HG03280 (cell line): ENCODE results near the gene NOC4L.

Experiments
- ATAC-seq: cut with Tn5 transposase; IDR thresholded peaks from one replicate; pipeline ENCODE4 v1.9.1; 2021; ENCODE audit warnings: mild to moderate bottlenecking, moderate library complexity; ENCODE audit not compliant: unreplicated experiment

NOC4L gene

DNA sequence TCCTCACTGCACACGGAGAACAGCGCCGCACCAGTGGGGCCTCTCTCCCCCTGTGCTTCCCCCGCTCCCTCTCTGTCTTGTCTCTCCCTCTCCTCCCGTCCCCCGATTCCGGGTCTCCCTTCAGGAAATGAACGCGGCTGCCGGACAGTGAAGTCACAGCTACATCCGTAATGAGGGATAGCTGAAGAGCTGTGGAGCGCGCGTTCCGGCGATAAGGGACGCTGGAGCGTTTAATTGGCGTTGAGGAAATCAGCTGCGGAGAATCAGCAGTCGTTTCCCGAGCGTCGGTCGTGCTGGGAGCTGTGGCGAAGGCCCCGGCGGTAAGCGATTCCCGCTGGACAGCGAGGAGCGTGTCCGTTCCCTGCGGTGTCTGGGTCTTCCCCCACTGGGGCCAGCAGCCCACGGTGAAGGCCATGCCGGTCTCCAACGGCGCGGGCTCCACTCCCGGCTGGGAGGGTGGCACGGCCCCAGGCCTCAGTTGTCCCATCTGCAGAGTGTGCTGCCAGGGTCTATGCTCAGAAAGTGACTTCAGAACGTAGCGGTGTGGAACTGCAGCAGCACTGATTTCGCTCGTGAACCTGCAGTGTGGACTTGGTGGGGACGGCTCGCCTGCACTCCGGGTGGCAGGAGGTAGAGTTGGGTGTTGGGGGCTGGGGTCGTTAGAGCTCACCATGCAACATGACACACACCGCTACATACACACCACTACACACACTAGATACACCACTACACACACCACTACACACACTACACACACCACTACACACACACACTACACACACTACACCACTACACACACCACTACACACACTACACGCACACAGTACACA lies 10.9 kb downstream of the NOC4L start:
- no peak for ATAC-seq

DNA sequence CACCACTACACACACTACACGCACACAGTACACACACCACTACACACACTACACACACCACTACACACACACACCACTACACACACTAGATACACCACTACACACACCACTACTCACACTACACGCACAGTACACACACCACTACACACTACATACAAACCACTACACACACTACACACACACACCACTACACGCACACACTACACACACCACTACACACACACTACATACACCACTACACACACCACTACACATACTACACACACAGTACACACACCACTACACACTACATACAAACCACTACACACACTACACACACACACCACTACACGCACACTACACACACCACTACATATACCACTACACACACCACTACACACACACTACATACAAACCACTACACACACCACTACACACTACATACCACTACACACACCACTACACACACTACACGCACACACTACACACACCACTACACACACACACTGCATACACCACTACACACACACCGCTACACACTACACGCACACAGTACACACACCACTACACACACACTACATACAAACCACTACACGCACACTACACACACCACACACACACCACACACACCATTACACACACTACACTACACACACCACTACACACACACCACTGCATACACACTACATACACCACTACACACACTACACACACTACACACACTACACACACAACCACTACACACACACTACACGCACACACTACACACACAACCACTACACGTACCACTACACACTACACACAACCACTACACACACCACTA lies 11.7 kb downstream of the NOC4L start:
- no peak for ATAC-seq

DNA sequence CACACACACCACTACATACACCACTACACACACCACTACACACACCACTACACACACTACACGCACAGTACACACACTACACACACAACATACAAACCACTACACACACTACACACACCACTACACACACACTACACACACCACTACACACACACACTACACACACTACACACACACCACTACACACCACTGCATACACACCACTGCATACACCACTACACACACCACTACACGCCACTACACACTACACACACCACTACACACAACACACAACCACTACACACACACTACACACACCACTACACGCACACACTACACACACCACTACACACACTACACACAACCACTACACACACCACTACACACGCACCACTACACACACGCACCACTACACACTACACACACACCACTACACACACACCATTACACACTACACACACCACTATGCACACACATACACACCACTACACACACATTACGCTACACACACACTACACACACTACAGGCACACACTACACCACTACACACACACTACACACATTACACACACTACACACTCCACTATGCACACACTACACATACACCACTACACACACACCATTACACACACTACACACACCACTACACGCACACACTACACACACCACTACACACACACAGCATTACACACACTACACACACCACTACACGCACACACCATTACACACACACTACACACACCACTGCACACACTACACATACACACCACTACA lies 12.5 kb downstream of the NOC4L start:
- no peak for ATAC-seq

DNA sequence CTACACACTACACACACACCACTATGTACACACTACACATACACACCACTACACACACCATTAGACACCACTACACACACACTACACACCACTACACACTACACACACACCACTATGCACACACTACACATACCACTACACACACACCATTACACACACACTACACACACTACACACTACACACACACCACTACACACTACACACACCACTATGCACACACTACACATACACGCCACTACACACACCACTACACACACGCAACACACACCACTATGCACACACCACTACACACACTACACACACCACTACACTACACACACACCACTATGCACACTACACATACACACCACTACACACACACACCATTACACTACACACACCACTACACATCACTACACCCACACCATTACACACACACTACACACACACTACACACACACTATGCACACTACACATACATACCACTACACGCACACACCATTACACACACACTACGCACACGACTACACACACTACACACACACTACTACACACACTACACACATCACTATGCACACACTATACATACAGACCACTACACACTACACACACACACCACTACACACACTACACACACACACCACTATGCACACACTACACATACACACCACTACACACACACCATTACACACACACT lies 13.6 kb downstream of the NOC4L start:
- ATAC-seq: no peak

DNA sequence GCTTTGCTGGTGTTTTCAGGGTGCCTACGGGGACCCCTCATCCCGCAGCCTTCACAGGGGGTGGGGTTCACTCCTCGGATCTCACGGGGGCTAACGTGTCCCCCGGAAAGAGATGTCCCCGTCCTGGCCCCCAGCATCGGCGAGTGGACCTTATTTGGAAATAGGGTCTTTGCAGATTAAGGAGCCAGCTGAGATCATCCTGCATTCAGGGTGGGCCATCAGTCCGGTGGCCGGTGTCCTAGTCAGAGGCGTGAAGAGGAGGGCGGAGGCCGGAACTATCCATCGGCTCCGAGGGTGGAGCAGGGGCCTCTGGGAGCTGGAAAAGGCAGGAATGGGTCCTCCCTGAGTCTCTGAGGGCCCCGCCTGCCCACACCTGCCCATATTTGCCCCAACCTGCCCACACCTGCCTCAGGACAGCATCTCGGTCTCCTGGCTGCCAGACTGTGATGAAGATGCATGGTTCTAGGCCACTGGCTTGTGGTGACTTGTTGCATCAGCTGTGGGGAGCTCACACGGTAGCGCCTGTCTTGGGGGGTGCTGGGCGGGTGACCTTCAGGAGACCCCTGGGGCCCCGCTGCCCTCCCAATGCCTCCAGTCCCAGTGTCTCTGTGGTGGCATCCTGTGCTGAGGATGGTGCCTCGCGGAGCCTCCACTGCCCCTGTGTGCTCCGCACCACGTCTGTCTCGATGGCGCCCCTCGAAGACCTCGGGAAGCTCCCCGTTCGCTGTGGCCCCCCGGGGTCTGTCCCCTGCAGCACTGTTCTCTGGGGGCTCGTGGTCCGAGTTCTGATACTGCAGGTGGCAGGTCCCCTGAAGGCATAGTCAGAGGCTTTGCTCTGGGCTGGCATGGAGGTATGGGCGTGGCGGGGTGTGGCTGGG lies 14.7 kb downstream of the NOC4L start:
- no peak for ATAC-seq

DNA sequence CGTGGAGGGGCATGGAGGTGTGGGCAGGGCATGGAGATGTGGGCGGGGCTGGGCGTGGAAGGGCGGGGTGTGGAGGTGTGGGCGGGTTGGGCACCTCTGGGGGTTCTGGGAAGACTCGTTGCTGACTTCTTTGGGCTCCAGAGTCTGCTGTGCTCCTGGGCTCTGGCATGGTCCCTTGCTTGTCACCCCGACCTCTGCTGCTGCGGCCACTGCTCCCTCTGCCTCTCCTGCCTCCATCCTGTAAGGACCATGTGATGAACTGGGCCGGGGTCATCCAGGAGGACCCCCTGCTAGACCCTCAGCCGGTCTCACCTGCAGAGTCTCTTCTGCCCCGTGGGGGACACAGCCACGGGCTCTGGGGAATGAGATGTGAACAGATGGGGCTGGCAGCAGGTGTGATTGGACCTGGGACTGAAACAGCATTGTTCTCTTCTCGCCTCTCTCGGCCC lies 15.3 kb downstream of the NOC4L start:
- ATAC-seq: no peak

DNA sequence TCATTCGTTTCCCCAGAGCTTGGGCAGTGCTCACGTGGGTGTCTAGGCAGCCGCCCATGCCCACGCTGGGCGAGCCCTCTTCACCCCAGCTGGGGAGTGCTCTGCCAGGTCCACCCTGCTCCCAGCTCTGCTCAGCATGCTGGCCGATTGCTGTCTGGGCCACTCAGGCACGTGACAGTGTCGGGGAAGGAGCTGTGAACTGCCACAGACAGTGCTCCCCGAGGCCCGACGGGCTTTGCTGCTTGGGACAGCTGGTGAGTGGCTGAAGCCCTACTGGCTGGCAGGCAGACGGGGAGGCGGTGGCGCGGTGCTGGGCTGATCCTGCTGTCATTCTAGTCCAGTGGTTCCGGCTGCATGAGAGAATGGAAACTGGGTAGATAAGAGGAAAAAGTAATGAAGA lies 15.8 kb downstream of the NOC4L start:
- no peak for ATAC-seq

DNA sequence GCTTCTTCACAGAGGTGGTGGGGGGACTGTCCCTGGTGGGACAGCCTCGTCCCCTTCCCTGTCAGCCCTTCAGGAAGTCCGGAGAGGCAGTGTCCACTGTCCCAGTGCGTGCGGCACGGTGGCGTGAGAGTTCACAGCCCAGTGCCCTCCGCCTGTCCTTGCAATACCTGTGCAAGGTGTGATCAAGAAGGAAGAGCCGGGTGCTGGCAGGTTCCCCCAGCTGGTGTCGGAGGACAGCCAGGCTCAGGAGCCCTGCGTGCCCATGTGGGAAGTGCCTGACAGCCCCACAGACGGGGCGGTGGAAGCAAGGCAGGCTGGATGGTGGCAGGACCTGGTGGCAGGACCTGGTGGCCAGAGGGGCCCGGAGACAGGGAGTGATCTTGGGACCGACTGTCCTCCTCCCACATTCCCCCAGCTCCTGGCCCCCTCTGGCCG lies 16.4 kb downstream of the NOC4L start:
- no peak for ATAC-seq

DNA sequence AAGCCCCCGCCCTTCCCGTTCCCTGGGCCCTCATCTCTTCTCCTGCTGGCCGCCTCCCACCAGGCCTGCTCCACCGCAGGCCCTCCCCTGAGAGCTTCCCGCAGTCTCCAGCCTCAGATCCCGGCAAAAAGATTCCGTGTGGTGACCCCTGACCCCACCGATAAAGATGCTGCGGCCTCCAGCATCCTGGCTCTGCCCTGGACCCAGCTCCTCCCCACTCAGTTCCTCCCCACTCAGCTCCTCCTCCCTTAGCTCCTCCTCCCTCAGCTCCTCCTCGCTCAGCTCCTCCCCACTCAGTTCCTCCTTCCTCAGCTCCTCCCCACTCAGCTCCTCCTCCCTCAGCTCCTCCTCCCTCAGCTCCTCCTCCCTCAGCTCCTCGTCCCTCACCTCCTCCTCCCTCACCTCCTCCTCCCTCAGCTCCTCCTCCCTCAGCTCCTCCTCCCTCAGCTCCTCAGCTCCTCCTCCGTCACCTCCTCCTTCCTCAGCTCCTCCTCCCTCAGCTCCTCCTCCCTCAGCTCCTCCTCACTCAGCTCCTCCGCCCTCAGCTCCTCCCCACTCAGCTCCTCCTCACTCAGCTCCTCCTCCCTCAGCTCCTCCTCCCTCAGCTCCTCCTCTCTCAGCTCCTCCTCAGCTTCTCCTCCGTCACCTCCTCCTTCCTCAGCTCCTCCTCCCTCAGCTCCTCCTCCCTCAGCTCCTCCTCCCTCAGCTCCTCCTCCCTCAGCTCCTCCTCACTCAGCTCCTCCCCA lies 17.0 kb downstream of the NOC4L start:
- ATAC-seq: no peak

DNA sequence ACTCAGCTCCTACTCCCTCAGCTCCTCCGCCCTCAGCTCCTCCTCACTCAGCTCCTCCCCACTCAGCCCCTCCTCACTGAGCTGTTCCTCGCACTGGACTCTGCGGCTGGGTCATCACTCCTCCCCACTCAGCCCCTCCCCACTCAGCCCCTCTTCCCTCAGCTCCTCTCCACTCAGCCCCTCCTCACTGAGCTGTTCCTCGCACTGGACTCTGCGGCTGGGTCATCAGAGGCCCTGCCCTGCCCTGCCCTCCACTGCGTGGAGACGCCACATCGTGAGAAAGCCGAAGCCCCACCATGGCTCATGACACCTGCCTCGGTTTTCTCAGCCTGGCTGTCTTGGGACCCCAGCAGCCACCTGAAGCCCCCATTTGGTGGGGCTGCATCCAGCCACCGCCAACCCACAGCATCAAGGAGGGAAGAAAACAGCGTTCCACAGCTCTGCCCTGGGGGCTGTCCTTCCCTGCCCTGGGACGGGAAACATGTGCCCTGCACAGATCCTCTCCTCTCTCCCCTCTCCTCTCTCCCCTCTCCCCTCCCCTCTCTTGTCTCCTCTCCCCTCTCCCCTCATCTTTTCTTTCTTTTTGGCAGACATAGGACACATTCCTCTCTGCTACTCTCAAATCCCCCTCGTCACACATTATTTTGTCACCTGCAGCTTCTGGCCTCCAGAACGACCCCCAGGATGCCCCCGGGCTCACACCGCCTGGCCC lies 17.7 kb downstream of the NOC4L start:
- ATAC-seq: no peak

DNA sequence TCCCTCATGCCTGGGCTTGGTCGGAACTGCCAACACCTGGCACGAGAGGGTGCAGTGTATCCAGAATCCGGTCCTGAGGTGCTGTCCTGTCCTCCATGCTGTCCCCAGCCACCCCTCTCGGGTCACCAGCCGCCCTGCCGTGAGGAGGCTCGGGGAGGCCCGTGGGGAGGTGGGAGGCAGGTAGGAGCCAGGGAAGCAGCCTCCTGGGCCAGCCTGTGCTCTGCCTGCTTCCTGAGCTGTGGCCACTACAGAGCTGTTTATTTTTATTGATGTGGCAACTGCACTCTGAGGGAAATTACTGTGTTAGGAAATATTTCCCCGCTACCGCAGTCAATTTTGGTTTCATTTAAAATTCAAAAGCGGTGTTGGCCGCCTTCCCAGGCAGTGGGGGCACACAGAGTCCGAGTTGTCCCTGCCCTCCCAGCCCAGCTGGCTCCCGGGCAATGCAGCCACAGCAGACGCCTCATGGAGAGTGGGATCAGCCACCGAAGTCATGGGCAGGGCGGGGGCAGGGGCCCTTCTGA lies 18.3 kb downstream of the NOC4L start:
- ATAC-seq: no peak

DNA sequence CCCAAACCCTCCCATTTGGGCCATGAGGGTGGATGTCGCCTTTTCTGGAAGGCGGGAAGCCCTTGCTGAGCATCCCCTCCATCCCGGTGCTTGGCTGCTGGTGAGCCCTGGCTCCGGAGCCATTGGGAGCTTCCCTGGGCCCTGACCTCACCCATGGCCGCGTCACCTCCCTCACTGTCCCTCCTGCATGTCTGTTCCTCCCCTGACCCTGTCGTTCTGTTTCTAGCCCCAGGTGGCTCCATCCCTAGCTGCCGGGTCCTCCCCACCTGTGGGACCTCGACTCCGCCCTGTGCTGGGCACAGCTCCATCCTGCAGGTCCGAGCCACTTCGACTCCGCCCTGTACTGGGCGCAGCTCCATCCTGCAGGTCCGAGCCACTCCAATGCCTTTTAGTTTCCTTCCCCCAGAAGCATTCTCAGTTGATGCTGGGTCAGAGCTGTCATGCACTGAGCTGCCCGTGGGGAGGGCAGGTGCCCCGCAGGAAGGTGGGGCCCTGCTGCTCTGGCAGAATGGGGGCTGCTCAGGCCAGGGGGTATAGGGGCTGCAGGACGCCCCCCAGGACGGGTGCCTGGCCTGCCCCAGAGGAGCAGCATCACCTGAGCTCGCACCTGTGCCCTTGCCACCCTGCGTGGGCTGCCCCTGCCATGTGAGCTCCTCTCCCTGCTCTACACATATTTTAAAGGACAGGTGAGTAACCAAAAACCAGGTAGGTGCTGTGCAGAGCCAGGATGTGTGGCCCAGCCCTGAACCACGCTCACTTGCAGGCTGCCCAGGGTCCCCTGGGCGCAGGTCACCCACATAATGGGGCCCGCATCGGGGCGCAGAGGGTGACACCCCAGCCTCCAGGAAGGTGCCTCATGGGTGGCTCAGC lies 19.0 kb downstream of the NOC4L start:
- ATAC-seq: no peak

DNA sequence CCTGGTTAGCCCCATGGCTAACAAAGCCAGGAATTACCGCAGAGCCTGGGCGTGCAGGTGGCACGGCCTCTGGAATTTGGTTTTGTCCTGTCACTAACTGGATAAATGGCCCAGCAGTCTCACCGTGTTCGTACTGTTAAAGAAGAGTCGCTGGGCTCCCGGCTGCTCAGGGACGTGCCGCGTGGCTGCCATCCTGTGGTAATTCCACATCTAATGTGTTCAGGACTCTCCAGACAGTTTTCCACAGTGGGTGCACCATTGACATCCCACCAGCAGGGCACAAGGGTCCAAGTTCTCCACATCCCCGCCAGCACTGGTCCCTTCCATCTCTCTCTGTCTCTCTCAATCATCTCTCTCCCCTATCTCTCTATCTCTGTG lies 19.6 kb downstream of the NOC4L start:
- no peak for ATAC-seq

DNA sequence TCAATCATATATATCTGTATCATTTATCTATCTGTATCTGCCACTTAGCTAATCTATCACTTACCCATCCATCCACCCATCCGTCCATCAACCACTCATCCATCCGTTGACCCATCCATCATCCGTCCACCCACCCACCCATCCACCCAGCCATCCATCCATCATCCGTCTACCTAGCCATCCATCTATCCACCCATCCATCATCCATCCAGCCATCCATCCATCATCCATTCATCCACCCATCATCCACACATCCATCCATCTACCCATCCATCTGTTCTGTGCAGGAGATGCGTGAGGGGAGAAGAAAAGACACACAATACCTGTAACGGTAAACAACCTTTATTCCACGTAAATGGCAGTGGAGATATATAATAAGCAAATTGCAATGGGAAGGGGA lies 20.2 kb downstream of the NOC4L start:
- no peak for ATAC-seq

DNA sequence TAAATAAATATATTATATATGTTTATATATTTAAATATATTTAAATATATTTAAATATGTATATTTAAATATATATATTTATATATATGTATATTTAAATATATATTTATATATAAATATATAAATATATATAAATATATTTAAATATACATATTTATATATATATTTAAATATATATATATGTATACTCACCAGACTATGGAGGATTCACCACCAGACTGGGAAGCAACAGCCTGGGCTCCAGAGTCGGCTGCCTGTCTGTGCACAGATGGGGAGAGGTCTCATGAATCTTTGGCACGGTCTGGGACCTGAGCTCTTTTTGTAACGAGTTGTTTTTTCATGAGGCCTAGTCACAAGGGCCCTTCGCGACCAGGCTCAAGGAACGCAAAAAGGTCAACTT lies 21.3 kb downstream of the NOC4L start:
- ATAC-seq: no peak

DNA sequence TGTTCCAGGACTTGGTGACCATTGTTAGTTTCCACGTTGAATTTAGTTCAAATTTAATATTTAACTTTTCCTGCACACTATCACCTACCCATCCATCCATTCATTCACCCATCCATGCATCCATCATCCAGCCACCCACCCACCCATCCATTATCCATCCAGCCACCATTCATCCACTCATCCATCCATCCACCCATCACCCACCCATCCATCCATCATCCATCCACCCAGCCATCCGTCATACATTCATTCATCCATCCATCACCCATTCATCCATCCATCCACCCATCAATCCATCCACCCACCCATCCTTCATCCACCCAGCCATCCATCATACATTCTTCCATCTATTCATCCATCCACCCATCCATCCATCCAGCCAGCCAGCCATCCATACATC lies 21.8 kb downstream of the NOC4L start:
- ATAC-seq: no peak

DNA sequence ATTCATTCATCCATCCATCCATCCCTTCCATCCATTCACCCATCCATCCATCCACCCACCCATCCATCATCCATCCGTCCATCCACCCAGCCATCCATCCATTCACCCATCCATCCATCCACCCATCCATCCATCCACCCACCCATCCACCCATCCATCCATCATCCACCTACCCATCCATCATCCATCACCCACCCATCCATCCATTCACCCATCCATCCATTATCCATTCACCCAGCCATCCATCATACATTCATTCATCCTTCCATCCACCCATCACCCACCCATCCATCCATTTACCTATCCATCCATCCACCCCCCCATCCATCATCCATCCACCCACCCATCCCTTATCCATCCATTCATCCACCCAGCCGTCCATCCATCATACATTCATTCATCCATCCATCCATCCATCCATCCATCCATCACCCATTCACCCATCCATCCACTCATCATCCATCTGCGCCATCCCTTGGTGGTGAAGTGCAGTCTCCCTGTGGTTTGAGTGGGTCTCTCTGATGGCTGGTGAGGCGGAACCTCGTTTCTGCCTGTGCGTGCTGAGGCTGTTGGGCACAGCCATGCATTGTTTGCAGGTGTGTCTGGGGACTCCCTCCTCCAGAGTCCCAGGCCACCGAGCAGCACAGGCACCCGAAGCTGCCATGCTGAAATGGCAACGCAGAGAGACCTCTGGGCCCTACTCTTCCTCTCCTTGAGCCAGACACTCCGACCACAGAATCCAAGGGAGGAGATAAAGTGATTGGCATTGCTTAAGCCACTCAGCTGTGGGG lies 22.7 kb downstream of the NOC4L start:
- no peak for ATAC-seq
